BJ (cell line): Measurements from ENCODE around the gene FAM174C. TPM values are rescaled to one million over a fixed set of nuclear protein-coding genes. Genes with fewer than 3 reads are reported as not detected.

Source experiments
- CTCF ChIA-PET: fragments of 350-600 bp; formaldehyde crosslinking; extraction: SDS; loops from one replicate; lab custom pipeline; 2021; ENCODE audit warnings: antibody characterized with exemption, inconsistent platforms; lab: Yijun Ruan, JAX
- POLR2A ChIA-PET: fragments of 300-600 bp; sonication (Branson Sonifier 250); formaldehyde crosslinking; extraction: SDS; loops from one replicate; lab custom pipeline; 2021; ENCODE audit warnings: antibody characterized with exemption; lab: Charles Lee
- DNase-seq: peaks from one replicate; pipeline ENCODE4 v3.0.0-alpha.2; 2011; ENCODE audit warnings: low read depth
- H3K27me3 ChIP-seq: 2 replicates; pipeline ENCODE4 v1.6.0; 2011; ENCODE audit warnings: low read length; ENCODE audit not compliant: control insufficient read depth, insufficient read depth
- H3K36me3 ChIP-seq: 2 replicates; pipeline ENCODE4 v1.5.1; 2011; ENCODE audit warnings: low read length; ENCODE audit not compliant: control insufficient read depth, insufficient read depth
- H3K4me3 ChIP-seq: 2 replicates; pipeline ENCODE4 v1.5.1; 2011; ENCODE audit warnings: low read depth, mild to moderate bottlenecking, control low read depth, low read length
- CTCF ChIP-seq: IDR thresholded peaks from 2 replicates; pipeline ENCODE4 v1.5.1; 2011; ENCODE audit warnings: low read depth, mild to moderate bottlenecking, control low read depth, inconsistent platforms, low read length, moderate library complexity; ENCODE audit not compliant: insufficient read depth
- polyA plus RNA-seq: library from polyadenylated mRNA; depleted of rRNA; stranded (reverse); fragments of >200 nt; gene quantifications from 2 replicates; pipeline ENCODE4 v1.2.3, GENCODE V29; 2011

Gene FAM174C
- polyA plus RNA-seq, 1 experiment: 37.5 TPM

DNA sequence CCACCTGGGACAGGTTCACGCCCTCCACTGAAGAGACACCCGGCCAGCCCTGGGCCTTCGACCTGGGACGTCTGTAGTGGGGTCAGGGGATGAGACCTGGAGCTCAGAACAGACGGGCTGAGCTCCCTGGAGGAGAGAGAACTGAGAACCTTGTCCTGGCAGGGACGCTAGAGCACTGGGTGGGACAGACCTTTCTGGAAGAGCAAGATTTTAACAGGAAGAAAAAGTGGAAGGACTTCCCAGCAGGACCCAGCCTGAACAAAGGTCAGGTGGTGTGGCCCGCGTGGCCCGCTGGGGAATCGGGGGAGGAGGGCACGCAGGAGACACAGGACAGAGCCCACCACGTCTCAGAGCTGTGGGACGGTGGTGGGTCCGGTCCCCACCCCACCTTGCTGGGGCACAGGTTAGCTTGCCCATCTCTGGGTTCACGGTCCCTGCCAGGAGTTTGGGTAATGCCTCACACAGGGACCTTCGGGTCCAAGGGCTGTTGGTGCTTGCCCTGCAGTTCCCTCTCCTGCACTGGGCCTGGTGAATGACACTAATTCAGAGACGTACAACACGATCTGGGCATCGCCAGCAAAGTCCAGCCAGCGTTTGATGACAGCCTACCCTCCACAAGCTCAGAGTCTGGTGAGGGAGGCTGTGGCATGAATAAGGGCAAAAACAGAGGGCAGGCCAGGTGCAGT, 9.1 kb downstream of the FAM174C start:
- Histone ChIP-seq H3K36me3 (no peaks in the 10 kb centered on the region), H3K4me3 (no peak overlapping the region), H3K27me3 (peaks cover 22% of the 10 kb centered on the region)
- POLR2A ChIA-PET: interaction anchor here (0.6 kb wide), 1 partner anchor 15 kb away, joined by 17 read pairs; no protein-coding TSS in a partner anchor
- CTCF ChIA-PET: interaction anchor here (0.9 kb wide), 1 partner anchor 120 kb away, joined by 3 read pairs; no protein-coding TSS in a partner anchor
- no peak for DNase-seq
- no peak for TF ChIP-seq CTCF

- POLR2A ChIA-PET: interaction anchor here (0.6 kb wide), 1 partner anchor 16 kb away, joined by 17 read pairs; no protein-coding TSS in a partner anchor
- H3K4me3 ChIP-seq: no peak overlapping the region
These were observed 9.8 kb downstream of the FAM174C start for GRCh38 chr19:1284979-1285736.

DNA sequence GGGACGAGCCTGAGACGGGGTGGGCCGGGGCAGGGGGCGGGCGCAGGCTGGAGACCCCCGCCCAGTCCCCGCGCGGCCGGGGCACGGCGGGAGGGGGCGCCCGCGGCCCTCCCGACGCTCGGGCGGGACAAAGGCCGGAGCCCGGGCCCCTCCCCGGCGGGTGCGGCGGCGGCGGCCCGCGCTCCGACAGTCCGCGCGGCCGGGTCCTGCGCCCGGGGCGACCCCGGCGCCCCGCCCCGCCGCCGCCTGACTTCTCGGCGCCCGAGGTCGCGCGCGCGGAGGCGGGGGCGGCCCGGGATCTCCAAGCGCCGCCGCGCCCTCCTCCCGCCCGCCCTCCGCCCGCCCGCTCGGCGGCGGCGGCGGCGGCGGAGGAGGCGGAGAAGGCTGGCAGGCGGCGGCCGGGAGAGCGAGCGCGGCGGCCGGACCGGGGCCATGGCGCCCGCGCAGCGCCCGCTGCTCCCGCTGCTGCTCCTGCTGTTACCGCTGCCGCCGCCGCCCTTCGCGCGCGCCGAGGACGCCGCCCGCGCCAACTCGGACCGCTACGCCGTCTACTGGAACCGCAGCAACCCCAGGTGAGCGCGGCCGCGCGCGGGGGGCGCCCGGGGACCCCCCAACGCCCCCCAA, 10.5 kb downstream of the FAM174C start, which contains the start of gene EFNA2:
Gene EFNA2, plus strand, starts transcription at position 137 of the 624 bp plus-strand sequence. Its CDS starts 296 bp downstream, at position 433.
- DNase-seq: no peak
- Histone ChIP-seq H3K4me3 (no peak within 1 kb of the TSS), H3K36me3 (no peaks in the 10 kb centered on the region), H3K27me3 (peaks cover 22% of the 10 kb centered on the region)
- TF ChIP-seq CTCF: no peak
- POLR2A ChIA-PET: no interaction called here
- CTCF ChIA-PET: no interaction called here

More at GRCh38 chr19:1284979-1285736, 9.8 kb downstream of the FAM174C start:
- TF ChIP-seq CTCF: no peak
- CTCF ChIA-PET: no interaction called here
- DNase-seq: no peak
- Histone ChIP-seq H3K36me3 (no peaks in the 10 kb centered on the region), H3K27me3 (peaks cover 22% of the 10 kb centered on the region)

DNA sequence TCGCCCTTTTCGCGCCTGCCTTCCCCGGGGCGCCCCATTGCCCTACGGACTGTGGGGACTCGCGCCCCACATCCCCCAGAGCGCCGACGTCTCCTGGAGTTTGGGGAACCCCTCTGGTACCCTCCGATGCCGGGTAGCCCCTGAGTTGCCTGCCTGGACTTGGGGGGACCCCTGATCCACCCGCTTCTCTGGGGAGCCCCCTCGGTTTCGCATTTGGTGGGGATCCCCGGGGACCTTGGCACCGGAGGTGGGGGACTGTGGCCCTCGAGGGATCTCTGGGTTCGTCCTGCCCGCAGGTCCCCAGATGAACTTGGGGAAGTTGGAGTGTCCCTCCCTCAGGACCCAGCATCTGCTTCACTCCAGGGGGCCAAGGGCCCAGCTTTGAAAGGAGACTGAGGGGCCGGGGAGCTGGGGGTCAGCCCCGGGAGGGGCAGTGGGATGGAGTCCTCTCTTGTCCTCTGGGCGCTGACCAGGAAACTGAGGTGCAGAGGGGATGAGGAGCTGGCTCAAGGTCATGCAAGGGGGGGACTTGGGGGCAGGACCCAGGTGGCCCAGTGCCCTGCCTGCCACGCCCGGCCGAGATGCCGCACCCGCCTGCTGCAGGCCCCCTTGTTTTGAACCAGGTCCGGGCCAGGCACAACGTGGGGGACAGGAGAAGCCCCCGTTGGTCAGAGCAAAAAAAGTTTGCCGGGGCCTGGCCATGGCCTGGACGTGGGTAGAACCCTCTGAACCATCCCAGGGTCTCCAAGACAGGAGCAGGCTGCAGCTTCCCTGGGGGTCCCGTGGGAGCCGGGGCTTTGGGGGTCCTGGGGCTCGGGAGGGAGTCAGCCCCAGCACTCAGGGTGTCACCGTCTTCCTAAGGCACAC, 11.4 kb downstream of the FAM174C start:
- no peak for DNase-seq
- CTCF ChIA-PET: interaction anchor here (1.1 kb wide), 1 partner anchor 259 kb away, joined by 3 read pairs; no protein-coding TSS in a partner anchor
- peaks cover 22% of the 10 kb centered on the region for H3K27me3 ChIP-seq
- H3K36me3 ChIP-seq: no peaks in the 10 kb centered on the region
- TF ChIP-seq CTCF: no peak
- no peak overlapping the region for H3K4me3 ChIP-seq
- POLR2A ChIA-PET: no interaction called here
